Measurements from ENCODE around the gene CEP85L. TPM values are rescaled to one million over a fixed set of nuclear protein-coding genes. Genes with fewer than 3 reads are reported as not detected.

Gene CEP85L
- total and polyA plus RNA-seq, 2 of the 4 experiments (the other 2 are of a cell fraction) = 2.3 to 25.6 TPM

DNA sequence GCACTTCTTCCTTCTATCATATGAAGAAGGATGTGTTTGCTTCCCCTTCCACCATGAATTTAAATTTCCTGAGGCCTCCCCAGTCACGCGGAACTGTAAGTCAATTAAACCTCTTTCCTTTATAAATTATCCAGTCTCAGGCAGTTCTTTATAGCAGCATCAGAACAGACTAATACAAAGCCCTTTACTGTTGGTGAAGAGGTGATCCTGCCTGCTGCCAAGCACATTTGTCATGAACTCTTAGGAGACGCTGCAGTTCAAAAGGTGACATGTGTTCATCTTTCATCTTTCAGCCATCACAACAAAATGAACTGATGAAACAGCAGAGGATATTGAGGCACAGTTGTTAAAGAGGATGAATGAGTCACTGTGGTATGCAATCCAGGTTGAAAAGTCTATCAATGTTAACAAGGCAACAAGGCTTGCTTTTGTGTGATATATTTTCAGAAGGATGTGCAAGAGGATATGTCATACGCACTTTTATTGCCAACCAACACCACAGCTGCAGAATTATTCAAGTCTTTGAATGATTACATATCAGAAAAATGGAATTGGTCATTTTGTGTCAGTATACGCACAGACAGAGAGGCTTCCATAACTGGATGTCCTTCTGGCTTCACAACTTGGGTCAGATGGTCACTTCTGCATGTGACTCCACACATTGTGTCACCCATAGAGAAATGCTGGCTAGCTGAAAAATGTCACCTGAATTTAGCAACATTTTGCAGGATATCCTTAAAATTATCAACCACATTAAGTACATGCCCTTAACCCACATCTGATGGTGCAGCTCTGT, 155.7 kb downstream of the CEP85L start (continued):
- TF ChIP-seq ELK1 (IDR thresholded peaks at IDR 0.05; ENCODE audit: borderline replicate concordance, low read depth, low read length) = no peak

DNA sequence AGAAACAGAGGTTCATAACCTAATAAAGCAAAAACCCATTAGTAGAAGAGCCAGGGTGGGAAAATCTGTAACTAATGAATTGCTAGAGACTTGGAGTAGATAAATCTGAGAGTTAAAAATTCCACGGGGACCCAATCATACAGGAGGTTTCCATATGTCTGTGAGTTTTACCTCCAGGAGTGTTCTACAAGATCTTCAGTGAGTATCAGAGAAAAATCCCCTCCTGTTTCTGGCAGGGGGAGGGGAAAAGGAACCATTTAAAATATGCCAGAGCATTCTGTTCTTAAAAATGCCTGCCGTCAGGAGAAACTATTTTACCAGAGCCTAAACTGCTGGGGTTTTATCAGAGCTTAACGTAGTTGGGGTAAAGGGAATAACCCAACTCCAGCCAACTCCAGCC, 157.3 kb downstream of the CEP85L start:
- BruUV-seq (replicated peaks) = no TSS peak
- no peak overlapping the region for H4K8ac ChIP-seq (ENCODE audit: low read depth in 2 of 2, low read length in 2 of 2)
- no peaks in the 10 kb centered on the region for H3K27me3 ChIP-seq (ENCODE audit: control insufficient read depth, insufficient read depth, low read length)
- H3K56ac ChIP-seq (ENCODE audit: extremely low read depth, insufficient read depth, low read length) = no peak overlapping the region
- H4K5ac ChIP-seq (ENCODE audit: low read depth, low read length) = no peak overlapping the region
- TF ChIP-seq USF2 (IDR thresholded peaks at IDR 0.05; ENCODE audit: low read depth, low read length) (no peak), NFE2L2 (IDR thresholded peaks at IDR 0.05; ENCODE audit: low read depth, low read length) (no peak), BHLHE40 (IDR thresholded peaks at IDR 0.05; ENCODE audit: low read depth, low read length) (no peak), CEBPB (IDR thresholded peaks at IDR 0.05; ENCODE audit: low read depth, low read length) (no peak), MXI1 (IDR thresholded peaks at IDR 0.05; ENCODE audit: borderline replicate concordance, low read depth, low read length) (no peak), ELK1 (IDR thresholded peaks at IDR 0.05; ENCODE audit: borderline replicate concordance, low read depth, low read length) (no peak), RCOR1 (IDR thresholded peaks at IDR 0.05; ENCODE audit: insufficient replicate concordance, low read length) (no peak), CHD1 (IDR thresholded peaks at IDR 0.05; ENCODE audit: low read depth, low read length) (no peak), SMC3 (IDR thresholded peaks at IDR 0.05; ENCODE audit: low read depth, low read length) (no peak)
- no peak overlapping the region for H3K18ac ChIP-seq (ENCODE audit: low read depth, low read length)
- no peak overlapping the region for H3K4me2 ChIP-seq (ENCODE audit: low read depth, low read length)
- H4K20me1 ChIP-seq (ENCODE audit: insufficient read depth, low read length) = no peaks in the 10 kb centered on the region
- peaks cover 5 to 8% of the 10 kb centered on the region in 2 experiments; a peak in 3 of 4 replicates for H3K79me1 ChIP-seq (ENCODE audit: low read depth in 1 of 2, low read length in 2 of 2)
- H2BK5ac ChIP-seq (ENCODE audit: low read depth, low read length, poor library complexity, severe bottlenecking) = no peak overlapping the region
- no peak overlapping the region for H2AK5ac ChIP-seq (ENCODE audit: low read depth, low read length)
- H2BK20ac ChIP-seq (ENCODE audit: low read depth, low read length) = no peak overlapping the region
- H3K4me1 ChIP-seq (ENCODE audit: control insufficient read depth, insufficient read depth, low read length) = peaks cover 6% of the 10 kb centered on the region; the same call in 1 of the 2 replicates
- no peak overlapping the region for H4K91ac ChIP-seq (ENCODE audit: insufficient read depth, low read depth, low read length)
- H3K9me3 ChIP-seq (ENCODE audit: control insufficient read depth, insufficient read depth, low read length) = peaks cover 3% of the 10 kb centered on the region; the same call in 1 of the 2 replicates
- in situ Hi-C loops (cut with MboI; ENCODE audit: low sequenced_read_pairs) = no loop called here
- no peak overlapping the region for H2AK9ac ChIP-seq (replicated peaks; ENCODE audit: low read depth, low read length, poor library complexity)
- H2BK15ac ChIP-seq (ENCODE audit: low read depth, low read length) = no peak overlapping the region
- no peak overlapping the region for H3K23ac ChIP-seq (ENCODE audit: low read depth, low read length)
- whole genome bisulfite sequencing, 2 experiments (ENCODE audit: extremely low coverage in 2 of 2, insufficient read length in 1 of 2) = no CpG with 5 or more reads among the region's 3 CpGs
- peaks cover 2% of the 10 kb centered on the region; the same call in 1 of the 2 replicates for H3K36me3 ChIP-seq (ENCODE audit: control insufficient read depth, insufficient read depth, low read length)
- peaks cover 7% of the 10 kb centered on the region; the same call in 1 of the 2 replicates for H3K9me1 ChIP-seq (ENCODE audit: insufficient read depth, low read length)
- H3K14ac ChIP-seq (replicated peaks; ENCODE audit: low read depth, low read length) = no peak overlapping the region
- no peak overlapping the region for H3K9ac ChIP-seq (ENCODE audit: low read depth, low read length)
- ChIA-PET CTCF (interaction anchor here (0.9 kb wide), 1 partner anchor 10 kb away, joined by 3 read pairs; no protein-coding TSS in a partner anchor), POLR2A (ENCODE audit: unreplicated experiment) (no interaction called here)
- no peak overlapping the region for H3K4me3 ChIP-seq (ENCODE audit: insufficient read depth, low read depth, low read length)
- dilution Hi-C loops (cut with HindIII; ENCODE audit: low sequenced_read_pairs, unreplicated experiment) = no loop called here
- no peak overlapping the region for H2AFZ ChIP-seq (replicated peaks; ENCODE audit: low read length, poor library complexity)
- no peak overlapping the region for H2BK120ac ChIP-seq (ENCODE audit: low read depth, low read length)
- H3K4ac ChIP-seq (ENCODE audit: low read depth, low read length) = no peak overlapping the region
- intact Hi-C loops (cut with micrococcal nuclease) = no loop called here
- no peak overlapping the region for H3K27ac ChIP-seq (ENCODE audit: insufficient read depth, low read length)
- DNase-seq (no peak), ATAC-seq (ENCODE audit: low read depth) (no peak)
